SK-N-MC (cell line): ENCODE results near the gene PDZD7.

Source experiments
- DNase-seq: peaks from one replicate; pipeline ENCODE4 v3.0.0-alpha.2; 2011; ENCODE audit warnings: low read depth, low spot score
- H3K27ac ChIP-seq: fragments of 200-600 bp; sonication (generic); 2 replicates; pipeline ENCODE4 v1.5.1; 2016; ENCODE audit warnings: mixed run types
- H3K36me3 ChIP-seq: fragments of 200-600 bp; sonication (generic); 2 replicates; pipeline ENCODE4 v1.6.1; 2017; ENCODE audit warnings: antibody characterized with exemption, low read length, mixed read lengths; ENCODE audit not compliant: insufficient read depth
- H3K4me3 ChIP-seq: fragments of 200-600 bp; sonication (generic); 2 replicates; pipeline ENCODE4 v1.5.1; 2016
- H3K9ac ChIP-seq: fragments of 200-600 bp; sonication (generic); 2 replicates; pipeline ENCODE4 v1.8.0; 2017; ENCODE audit warnings: mixed run types, mixed read lengths; ENCODE audit not compliant: insufficient read length
- H3K9me3 ChIP-seq: fragments of 200-600 bp; sonication (generic); 2 replicates; pipeline ENCODE4 v1.6.1; 2017; ENCODE audit warnings: low read depth, mild to moderate bottlenecking, antibody characterized with exemption, low read length, moderate library complexity, mixed read lengths
- EZH2 ChIP-seq: fragments of 200-600 bp; sonication (generic); IDR thresholded peaks from one replicate; pipeline ENCODE4 v1.6.1; 2017; ENCODE audit warnings: antibody characterized with exemption
- FOXP2 ChIP-seq: optimal IDR thresholded peaks from 2 replicates; pipeline ENCODE3; 2011; ENCODE audit warnings: mild to moderate bottlenecking, moderate library complexity; ENCODE audit not compliant: insufficient read depth; ENCODE audit errors: extremely low read length, control extremely low read depth
- POLR2AphosphoS5 ChIP-seq: IDR thresholded peaks from 2 replicates; pipeline ENCODE4 v1.6.1; 2012; ENCODE audit warnings: mild to moderate bottlenecking, low read depth, low read length, borderline replicate concordance

PDZD7 gene

GRCh38 chr10:101054351-101054750 is 23.4 kb upstream of the PDZD7 start:
- no peak overlapping the region for H3K27ac ChIP-seq
- no peak overlapping the region for H3K9ac ChIP-seq
- H3K9me3 ChIP-seq = no peaks in the 10 kb centered on the region
- TF ChIP-seq POLR2AphosphoS5 (no peak), FOXP2 (no peak), EZH2 (no peak)
- no peak overlapping the region for H3K4me3 ChIP-seq
- no peak for DNase-seq
- no peaks in the 10 kb centered on the region for H3K36me3 ChIP-seq

DNA sequence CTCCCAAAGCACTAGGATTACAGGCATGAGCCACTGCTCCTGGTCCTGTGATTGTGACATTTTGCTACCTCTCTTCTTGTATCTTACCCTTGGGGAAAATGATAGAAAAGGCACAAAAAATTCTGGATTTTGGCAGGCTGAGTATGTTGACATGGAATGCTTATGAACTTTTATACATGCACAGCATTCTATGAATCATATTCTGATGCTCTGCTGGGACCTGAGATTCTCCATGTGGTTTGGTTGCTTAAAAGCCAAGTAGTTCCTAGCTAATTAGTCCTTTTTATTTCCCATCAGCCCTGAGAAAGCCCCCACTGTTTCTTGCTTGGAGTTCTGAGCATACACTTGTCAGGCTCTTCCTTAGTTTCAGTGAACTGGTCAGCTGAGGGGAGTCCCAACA is 22.6 kb upstream of the PDZD7 start:
- Histone ChIP-seq H3K4me3 (no peak overlapping the region), H3K36me3 (no peaks in the 10 kb centered on the region), H3K9me3 (no peaks in the 10 kb centered on the region), H3K27ac (no peak overlapping the region), H3K9ac (no peak overlapping the region)
- no peak for DNase-seq
- TF ChIP-seq POLR2AphosphoS5 (no peak), EZH2 (no peak), FOXP2 (no peak)

DNA sequence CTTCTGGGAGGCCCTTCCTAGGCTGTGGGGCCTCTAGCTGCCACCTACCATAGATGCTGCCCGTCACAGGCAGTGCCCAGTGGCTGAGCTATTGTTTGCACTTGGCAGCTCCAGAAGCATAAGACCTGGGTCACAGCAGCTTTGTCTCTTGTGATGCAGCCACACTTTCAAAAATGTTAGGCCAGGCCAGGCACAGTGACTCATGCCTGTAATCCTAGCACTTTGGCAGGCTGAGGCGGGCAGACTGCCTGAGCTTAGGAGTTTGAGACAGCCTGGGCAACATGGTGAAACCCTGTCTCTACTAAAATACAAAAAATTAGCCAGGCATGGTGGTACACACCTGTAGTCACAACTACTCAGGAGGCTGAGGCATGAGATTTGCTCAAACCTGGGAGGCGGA is 21.4 kb upstream of the PDZD7 start:
- no peak overlapping the region for H3K4me3 ChIP-seq
- H3K27ac ChIP-seq = no peak overlapping the region
- H3K9me3 ChIP-seq = no peaks in the 10 kb centered on the region
- TF ChIP-seq FOXP2 (no peak), POLR2AphosphoS5 (no peak), EZH2 (no peak)
- H3K36me3 ChIP-seq = no peaks in the 10 kb centered on the region
- no peak for DNase-seq
- H3K9ac ChIP-seq = no peak overlapping the region

DNA sequence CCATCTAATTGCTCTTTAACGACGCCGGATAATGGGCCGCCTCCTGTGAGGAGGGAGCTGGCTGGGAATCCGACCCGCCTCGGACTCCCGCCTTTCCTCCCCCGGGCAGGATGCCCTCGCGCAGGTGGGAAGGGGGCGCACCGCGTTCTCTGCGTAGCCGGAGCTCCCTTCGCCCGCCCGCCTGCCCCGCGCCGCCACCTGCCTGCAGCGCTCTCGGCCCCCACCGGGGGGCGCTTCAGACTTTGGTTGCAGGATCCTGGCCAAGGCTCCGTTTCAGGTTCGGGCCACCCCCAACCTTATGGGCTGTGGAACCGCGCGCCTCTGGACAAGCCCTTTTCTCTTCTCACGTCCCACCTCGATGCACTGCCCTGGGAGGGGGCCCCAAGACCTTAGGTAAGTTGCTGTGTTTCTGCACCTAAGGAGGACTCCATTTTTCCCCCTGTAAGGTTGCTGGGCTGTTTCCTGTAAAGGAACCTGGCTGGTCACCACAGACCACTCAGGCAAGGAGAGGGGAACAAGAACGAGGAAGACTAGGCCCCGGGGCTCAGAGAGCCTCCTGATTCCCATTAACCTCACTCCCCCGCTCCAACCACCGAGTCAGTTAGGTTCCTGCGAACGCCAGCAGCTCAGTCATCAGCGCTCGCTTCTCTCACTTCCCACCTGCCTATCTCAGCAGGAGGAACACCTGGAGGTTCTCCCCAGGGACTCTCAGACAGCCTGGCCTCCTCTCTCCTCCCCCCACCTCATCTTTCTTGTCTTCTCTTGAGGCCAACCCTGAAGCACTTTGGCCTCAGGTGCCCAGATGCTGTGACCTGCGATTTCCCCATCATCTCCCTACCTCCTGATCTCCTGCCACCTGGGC is 19.5 kb upstream of the PDZD7 start:
- H3K36me3 ChIP-seq = no peaks in the 10 kb centered on the region
- DNase-seq = no peak
- H3K27ac ChIP-seq = no peak overlapping the region
- peak overlapping the region; percentile 52; the same call in 1 of the 2 replicates for H3K4me3 ChIP-seq
- H3K9me3 ChIP-seq = no peaks in the 10 kb centered on the region
- H3K9ac ChIP-seq = no peak overlapping the region
- TF ChIP-seq POLR2AphosphoS5 (no peak), EZH2 (no peak), FOXP2 (no peak)

- H3K36me3 ChIP-seq = no peaks in the 10 kb centered on the region
- H3K4me3 ChIP-seq = no peak overlapping the region
- no peaks in the 10 kb centered on the region for H3K9me3 ChIP-seq
- DNase-seq = no peak
- no peak overlapping the region for H3K9ac ChIP-seq
- H3K27ac ChIP-seq = no peak overlapping the region
- TF ChIP-seq EZH2 (no peak), FOXP2 (no peak), POLR2AphosphoS5 (no peak)
These were observed 17.3 kb upstream of the PDZD7 start for GRCh38 chr10:101047961-101048892.

- H3K4me3 ChIP-seq = no peak overlapping the region
- no peak for DNase-seq
- TF ChIP-seq EZH2 (no peak), FOXP2 (no peak), POLR2AphosphoS5 (no peak)
These were observed 16.3 kb upstream of the PDZD7 start for GRCh38 chr10:101047268-101047667.

GRCh38 chr10:101046332-101047238 is 15.7 kb upstream of the PDZD7 start:
- Histone ChIP-seq H3K4me3 (peak overlapping the region; percentile 9; the same call in 1 of the 2 replicates), H3K9me3 (no peaks in the 10 kb centered on the region), H3K27ac (no peak overlapping the region), H3K36me3 (no peaks in the 10 kb centered on the region), H3K9ac (no peak overlapping the region)
- DNase-seq = no peak
- no peak for TF ChIP-seq EZH2
- TF ChIP-seq FOXP2 = no peak
- no peak for TF ChIP-seq POLR2AphosphoS5

More at GRCh38 chr10:101047268-101047667, 16.3 kb upstream of the PDZD7 start:
- Histone ChIP-seq H3K27ac (no peak overlapping the region), H3K9me3 (no peaks in the 10 kb centered on the region), H3K9ac (no peak overlapping the region), H3K36me3 (no peaks in the 10 kb centered on the region)
